Uterus (tissue), 4 donors: ENCODE results near the gene ARHGEF28. TPM values are rescaled to one million over a fixed set of nuclear protein-coding genes. Genes with fewer than 3 reads are reported as not detected.

ENCODE experiments used
- DNase-seq, 2 donors: peaks; one replicate each; pipeline ENCODE4 v3.0.0-alpha.2; 2019 to 2020
- H3K27ac ChIP-seq, 2 donors: fragments of 200-600 bp; sonication (generic); 1 replicate in 1 of 2; 2 replicates in 1 of 2; pipeline ENCODE4 v1.5.1; 2016 to 2018
- H3K27me3 ChIP-seq, 2 donors: fragments of 200-600 bp; sonication (generic); one replicate each; pipeline ENCODE4 v1.5.1; 2018 to 2019; ENCODE audit warnings: control low read depth in 1 of 2
- H3K36me3 ChIP-seq, 2 donors: fragments of 200-600 bp; sonication (generic); one replicate each; pipeline ENCODE4 v1.5.1; 2019; ENCODE audit warnings: control low read depth in 1 of 2
- H3K4me1 ChIP-seq, 2 donors: fragments of 200-600 bp; sonication (generic); one replicate each; pipeline ENCODE4 v1.5.1; 2018 to 2019; ENCODE audit warnings: control low read depth in 1 of 2
- H3K4me3 ChIP-seq, 2 donors: fragments of 200-600 bp; sonication (generic); 1 replicate in 1 of 2; 2 replicates in 1 of 2; pipeline ENCODE4 v1.5.1; 2018 to 2019; ENCODE audit warnings: mild to moderate bottlenecking in 1 of 2
- H3K9me3 ChIP-seq, 2 donors: fragments of 200-600 bp; sonication (generic); one replicate each; pipeline ENCODE4 v1.5.1; 2019; ENCODE audit warnings: control low read depth in 1 of 2
- POLR2A ChIP-seq, 2 donors: fragments of 450-650 bp; IDR thresholded peaks; one replicate each; pipeline ENCODE4 v1.6.1; 2016; ENCODE audit warnings: antibody characterized with exemption in 2 of 2, mild to moderate bottlenecking in 1 of 2, moderate library complexity in 1 of 2
- intact Hi-C: fragments of 100-400 bp; cut with DNase I; formaldehyde crosslinking; loops from one replicate; pipeline ENCODE4 v1.15.1; 2023; ENCODE audit warnings: low total_unique reads
- total RNA-seq, 4 donors: library from RNA; depleted of rRNA in 3 of 4; stranded (reverse); fragments of >200 nt in 3 of 4; gene quantifications; one replicate each; pipeline versions ENCODE4 v1.1.0 to v1.2.4, GENCODE V29; 2014 to 2023
- TF ChIP-seq, protein P1 (sequence below), 4 experiments: fragments of 200-600 bp in 2 of 4; fragments of 450-650 bp in 2 of 4; sonication (generic) in 2 of 4; IDR thresholded peaks; one replicate each; pipeline ENCODE4 v1.5.1; 2016 to 2019; ENCODE audit warnings: antibody characterized with exemption in 4 of 4, mild to moderate bottlenecking in 2 of 4, moderate library complexity in 1 of 4
- donor health status: DM: yes; HTN: yes; CAD: no.

ARHGEF28 gene
- total RNA-seq, 4 donors from 2014 or later = 11.9 to 23.2 (median 19.3) TPM

GRCh38 chr5:73644385-73644963 lies 18.5 kb downstream of the ARHGEF28 start:
- Histone ChIP-seq H3K27me3 (no peaks in the 10 kb centered on the region), H3K27ac (no peak overlapping the region), H3K9me3 (no peaks in the 10 kb centered on the region), H3K4me1 (no peaks in the 10 kb centered on the region), H3K4me3 (no peak overlapping the region), H3K36me3 (no peaks in the 10 kb centered on the region)
- TF ChIP-seq, protein P1, sequence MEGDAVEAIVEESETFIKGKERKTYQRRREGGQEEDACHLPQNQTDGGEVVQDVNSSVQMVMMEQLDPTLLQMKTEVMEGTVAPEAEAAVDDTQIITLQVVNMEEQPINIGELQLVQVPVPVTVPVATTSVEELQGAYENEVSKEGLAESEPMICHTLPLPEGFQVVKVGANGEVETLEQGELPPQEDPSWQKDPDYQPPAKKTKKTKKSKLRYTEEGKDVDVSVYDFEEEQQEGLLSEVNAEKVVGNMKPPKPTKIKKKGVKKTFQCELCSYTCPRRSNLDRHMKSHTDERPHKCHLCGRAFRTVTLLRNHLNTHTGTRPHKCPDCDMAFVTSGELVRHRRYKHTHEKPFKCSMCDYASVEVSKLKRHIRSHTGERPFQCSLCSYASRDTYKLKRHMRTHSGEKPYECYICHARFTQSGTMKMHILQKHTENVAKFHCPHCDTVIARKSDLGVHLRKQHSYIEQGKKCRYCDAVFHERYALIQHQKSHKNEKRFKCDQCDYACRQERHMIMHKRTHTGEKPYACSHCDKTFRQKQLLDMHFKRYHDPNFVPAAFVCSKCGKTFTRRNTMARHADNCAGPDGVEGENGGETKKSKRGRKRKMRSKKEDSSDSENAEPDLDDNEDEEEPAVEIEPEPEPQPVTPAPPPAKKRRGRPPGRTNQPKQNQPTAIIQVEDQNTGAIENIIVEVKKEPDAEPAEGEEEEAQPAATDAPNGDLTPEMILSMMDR (IDR thresholded peaks at IDR 0.05) = no peak
- no peak for TF ChIP-seq POLR2A (IDR thresholded peaks at IDR 0.05)
- no peak for DNase-seq
- intact Hi-C loops = no loop called here

DNA sequence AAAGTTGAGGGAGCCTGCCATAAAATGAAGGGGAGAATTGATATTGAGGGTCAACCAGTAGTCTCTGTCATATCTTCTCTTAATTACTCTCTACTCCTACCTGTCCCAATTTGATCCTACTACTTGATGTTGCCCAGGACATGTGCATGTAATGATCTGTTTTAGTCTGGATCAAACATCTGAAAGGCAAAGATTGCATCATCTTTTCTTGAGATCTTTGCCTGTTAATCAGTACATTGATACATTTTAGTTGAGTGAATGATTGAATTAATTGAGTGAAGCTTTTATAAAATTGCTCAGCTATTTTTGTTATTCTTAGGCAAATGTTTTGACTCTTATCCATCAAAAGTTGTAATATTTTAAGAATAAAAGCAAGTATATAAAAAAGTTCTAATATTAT lies 21.7 kb downstream of the ARHGEF28 start:
- Histone ChIP-seq H3K36me3 (no peaks in the 10 kb centered on the region), H3K27me3 (no peaks in the 10 kb centered on the region), H3K27ac (no peak overlapping the region), H3K4me3 (no peak overlapping the region), H3K4me1 (no peaks in the 10 kb centered on the region), H3K9me3 (no peaks in the 10 kb centered on the region)
- TF ChIP-seq, protein P1 (IDR thresholded peaks at IDR 0.05) = no peak
- no peak for TF ChIP-seq POLR2A (IDR thresholded peaks at IDR 0.05)
- intact Hi-C loops = no loop called here
- no peak for DNase-seq

DNA sequence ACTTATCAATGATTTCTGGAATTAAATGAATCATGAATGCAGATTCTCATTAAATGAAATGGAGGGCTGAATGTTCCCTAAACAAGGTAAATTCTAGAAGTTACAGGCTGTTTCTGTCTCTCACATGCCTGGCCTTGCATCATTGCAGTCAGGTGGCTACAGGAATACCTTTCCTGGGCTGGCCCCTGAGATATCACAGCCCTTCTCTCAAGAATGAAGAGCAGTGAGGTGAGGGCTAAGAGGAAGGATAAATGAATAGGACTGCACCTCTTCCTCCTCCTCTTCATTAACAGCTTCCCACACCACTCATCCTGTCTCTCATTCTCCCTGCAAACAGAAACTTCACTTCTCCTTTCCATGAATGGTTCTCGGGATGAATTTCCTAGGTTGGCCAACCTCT lies 22.5 kb downstream of the ARHGEF28 start:
- no peaks in the 10 kb centered on the region for H3K36me3 ChIP-seq
- no peaks in the 10 kb centered on the region for H3K4me1 ChIP-seq
- no peaks in the 10 kb centered on the region for H3K9me3 ChIP-seq
- TF ChIP-seq, protein P1 (IDR thresholded peaks at IDR 0.05) = no peak
- no peak for TF ChIP-seq POLR2A (IDR thresholded peaks at IDR 0.05)
- no peaks in the 10 kb centered on the region for H3K27me3 ChIP-seq
- no peak overlapping the region for H3K27ac ChIP-seq
- no peak overlapping the region for H3K4me3 ChIP-seq
- DNase-seq = no peak
- intact Hi-C loops = no loop called here

DNA sequence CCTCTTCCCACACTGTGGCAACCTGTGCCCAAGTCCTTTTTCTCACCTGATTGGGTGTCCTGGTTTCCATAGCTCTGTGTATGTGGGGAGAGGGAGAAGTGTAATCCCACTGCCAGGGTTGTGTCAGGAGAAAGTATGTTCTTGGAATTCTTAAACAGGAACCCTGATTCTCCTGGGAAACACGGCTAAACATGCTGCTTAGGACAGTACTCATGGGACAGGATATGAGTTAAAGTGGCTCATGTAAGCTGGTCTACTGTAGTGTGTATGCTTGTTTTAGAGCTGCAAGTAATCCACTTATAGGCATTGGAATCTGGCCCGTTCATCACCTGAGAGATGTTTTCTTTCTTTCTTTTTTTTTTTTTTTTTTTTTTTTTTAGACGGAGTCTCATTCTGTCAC lies 23.9 kb downstream of the ARHGEF28 start:
- no peak overlapping the region for H3K4me3 ChIP-seq
- no peaks in the 10 kb centered on the region for H3K27me3 ChIP-seq
- H3K36me3 ChIP-seq = no peaks in the 10 kb centered on the region
- DNase-seq = no peak
- no peaks in the 10 kb centered on the region for H3K4me1 ChIP-seq
- no peak for TF ChIP-seq POLR2A (IDR thresholded peaks at IDR 0.05)
- TF ChIP-seq, protein P1 (IDR thresholded peaks at IDR 0.05) = no peak
- no peaks in the 10 kb centered on the region for H3K9me3 ChIP-seq
- H3K27ac ChIP-seq = no peak overlapping the region
- intact Hi-C loops = no loop called here

GRCh38 chr5:73652391-73652790 lies 26.4 kb downstream of the ARHGEF28 start:
- H3K4me1 ChIP-seq = no peaks in the 10 kb centered on the region
- H3K36me3 ChIP-seq = no peaks in the 10 kb centered on the region
- DNase-seq = no peak
- H3K4me3 ChIP-seq = no peak overlapping the region
- TF ChIP-seq, protein P1 (IDR thresholded peaks at IDR 0.05) = no peak
- TF ChIP-seq POLR2A (IDR thresholded peaks at IDR 0.05) = no peak
- intact Hi-C loops = no loop called here
- no peaks in the 10 kb centered on the region for H3K27me3 ChIP-seq
- no peak overlapping the region for H3K27ac ChIP-seq
- no peaks in the 10 kb centered on the region for H3K9me3 ChIP-seq
